Measurements from ENCODE around the gene NDUFB1. TPM values are rescaled to one million over a fixed set of nuclear protein-coding genes. Genes with fewer than 3 reads are reported as not detected.

The NDUFB1 gene
- total and polyA plus RNA-seq, 2 of the 13 experiments (the other 11 are each of a cell fraction or from before 2014, with no cell fraction given), result 181 to 281 TPM

- TF ChIP-seq ZFY (CRISPR knock-in tag; IDR thresholded peaks at IDR 0.05) (peak; percentile 62; the same call in 1 of the 2 replicates), ZNF75D (CRISPR knock-in tag; IDR thresholded peaks at IDR 0.05; ENCODE audit: borderline replicate concordance) (no peak), REL (CRISPR knock-in tag; conservative IDR thresholded peaks at IDR 0.05) (no peak), HOXA7 (CRISPR knock-in tag; IDR thresholded peaks at IDR 0.05) (no peak), FOXA1 (IDR thresholded peaks at IDR 0.05) (no peak), FOXA1 (CRISPR knock-in tag; IDR thresholded peaks at IDR 0.05) (peak; percentile 39; the same call in 1 of the 2 replicates), KAT2B (IDR thresholded peaks at IDR 0.05; ENCODE audit: borderline replicate concordance, low read depth, low read length) (no peak), EHMT2 (IDR thresholded peaks at IDR 0.05; ENCODE audit: borderline replicate concordance, low read depth, low read length) (no peak; the same call in 1 of the 2 replicates), MLLT10 (CRISPR knock-in tag; IDR thresholded peaks at IDR 0.05) (no peak), GZF1 (CRISPR knock-in tag; IDR thresholded peaks at IDR 0.05) (no peak), ZFP36 (IDR thresholded peaks at IDR 0.05; ENCODE audit: borderline replicate concordance, low read depth, low read length, partially characterized antibody) (no peak), ZNF598 (CRISPR knock-in tag; IDR thresholded peaks at IDR 0.05; ENCODE audit: borderline replicate concordance) (no peak), ZNF720 (CRISPR knock-in tag; IDR thresholded peaks at IDR 0.05) (no peak), ZHX1 (CRISPR knock-in tag; IDR thresholded peaks at IDR 0.05; ENCODE audit: low read depth) (no peak), IKZF1 (IDR thresholded peaks at IDR 0.05) (no peak), HOXA5 (CRISPR knock-in tag; IDR thresholded peaks at IDR 0.05) (no peak), TSC22D2 (CRISPR knock-in tag; IDR thresholded peaks at IDR 0.05; ENCODE audit: borderline replicate concordance) (no peak), ZNF713 (CRISPR knock-in tag; IDR thresholded peaks at IDR 0.05) (no peak), GABPA (IDR thresholded peaks at IDR 0.05; ENCODE audit: low read depth, low read length) (no peak), GABPA (CRISPR knock-in tag; IDR thresholded peaks at IDR 0.05; ENCODE audit: low read depth) (0 out of 2 replicates have a peak, but pooled peaks have one; percentile 48), KMT2A (CRISPR knock-in tag; IDR thresholded peaks at IDR 0.05) (0 out of 2 replicates have a peak, but pooled peaks have one; percentile 21), ZNF766 (CRISPR knock-in tag; IDR thresholded peaks at IDR 0.05; ENCODE audit: borderline replicate concordance) (no peak), HNF4A (CRISPR knock-in tag; IDR thresholded peaks at IDR 0.05) (no peak)
- TF ChIP-seq, protein P1, sequence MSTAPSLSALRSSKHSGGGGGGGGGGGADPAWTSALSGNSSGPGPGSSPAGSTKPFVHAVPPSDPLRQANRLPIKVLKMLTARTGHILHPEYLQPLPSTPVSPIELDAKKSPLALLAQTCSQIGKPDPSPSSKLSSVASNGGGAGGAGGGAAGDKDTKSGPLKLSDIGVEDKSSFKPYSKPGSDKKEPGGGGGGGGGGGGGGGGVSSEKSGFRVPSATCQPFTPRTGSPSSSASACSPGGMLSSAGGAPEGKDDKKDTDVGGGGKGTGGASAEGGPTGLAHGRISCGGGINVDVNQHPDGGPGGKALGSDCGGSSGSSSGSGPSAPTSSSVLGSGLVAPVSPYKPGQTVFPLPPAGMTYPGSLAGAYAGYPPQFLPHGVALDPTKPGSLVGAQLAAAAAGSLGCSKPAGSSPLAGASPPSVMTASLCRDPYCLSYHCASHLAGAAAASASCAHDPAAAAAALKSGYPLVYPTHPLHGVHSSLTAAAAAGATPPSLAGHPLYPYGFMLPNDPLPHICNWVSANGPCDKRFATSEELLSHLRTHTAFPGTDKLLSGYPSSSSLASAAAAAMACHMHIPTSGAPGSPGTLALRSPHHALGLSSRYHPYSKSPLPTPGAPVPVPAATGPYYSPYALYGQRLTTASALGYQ (CRISPR knock-in tag; IDR thresholded peaks at IDR 0.05), result 0 out of 2 replicates have a peak, but pooled peaks have one; percentile 27
These were observed 15.2 kb downstream of the NDUFB1 start, which contains the start of gene ATXN3 (continued) for GRCh38 chr14:92106143-92106926.

Measured in HepG2 (cell line).